Heart right ventricle (tissue), 16 donors: Measurements from ENCODE around the gene VPS25. TPM values are rescaled to one million over a fixed set of nuclear protein-coding genes. Genes with fewer than 3 reads are reported as not detected.

ENCODE experiments used
- ATAC-seq, 8 donors: fragments of 200-7000 bp; cut with Tn5 transposase; one replicate each; pipeline ENCODE4 v1.9.1; 2020; ENCODE audit warnings: mild to moderate bottlenecking in 8 of 8, moderate library complexity in 8 of 8, moderate number of reproducible peaks in 1 of 8
- DNase-seq, 2 donors: peaks; one replicate each; pipeline ENCODE4 v3.0.0-alpha.2; 2020
- H3K27ac ChIP-seq, 10 donors: fragments of 200-600 bp; sonication (generic) in 2 of 10; one replicate each; pipeline versions ENCODE4 v1.5.0 to v1.8.0; 2020 to 2022; ENCODE audit warnings: mild to moderate bottlenecking in 3 of 10
- H3K27me3 ChIP-seq, 7 donors: fragments of 200-600 bp; one replicate each; pipeline ENCODE4 v1.8.0; 2021 to 2022; ENCODE audit warnings: mild to moderate bottlenecking in 2 of 7
- H3K36me3 ChIP-seq, 9 donors: fragments of 200-600 bp; sonication (generic) in 1 of 9; one replicate each; pipeline versions ENCODE4 v1.5.0 to v1.8.0; 2020 to 2022; ENCODE audit warnings: mild to moderate bottlenecking in 2 of 9
- H3K4me1 ChIP-seq, 9 donors: fragments of 200-600 bp; sonication (generic) in 1 of 9; one replicate each; pipeline versions ENCODE4 v1.5.0 to v1.8.0; 2020 to 2022; ENCODE audit warnings: mild to moderate bottlenecking in 4 of 9
- H3K4me3 ChIP-seq, 10 donors: fragments of 200-600 bp; sonication (generic) in 2 of 10; one replicate each; pipeline versions ENCODE4 v1.5.0 to v1.8.0; 2020 to 2022; ENCODE audit warnings: mild to moderate bottlenecking in 7 of 10, moderate library complexity in 2 of 10
- H3K9me3 ChIP-seq, 11 donors: fragments of 200-600 bp in 10 of 11; sonication (generic) in 2 of 11; one replicate each; pipeline versions ENCODE4 v1.5.0 to v1.8.0; 2013 to 2022; ENCODE audit warnings: mild to moderate bottlenecking in 2 of 11, control low read depth in 1 of 11, moderate library complexity in 1 of 11
- WGBS, 2 donors: extraction: QIAGEN DNeasy Blood & Tissue Kit; methylation state at CpG; one replicate each; pipeline ENCODE4 v1.1.7; 2013; ENCODE audit warnings: inconsistent platforms in 1 of 2; 5-methylcytosine and 5-hydroxymethylcytosine counted together
- intact Hi-C, 10 donors: fragments of 100-400 bp; cut with DNase I; formaldehyde crosslinking; loops; one replicate each; pipeline versions ENCODE4 v1.11.1 to v1.14.2; 2022
- microRNA-seq, 2 donors: library from miRNA; unstranded; fragments of <30 nt; microRNA quantifications; one replicate each; pipeline ENCODE4 v1.2.0, GENCODE V29; 2021
- polyA plus RNA-seq, 2 donors: library from polyadenylated mRNA; stranded (reverse); fragments of 200-250 nt; gene quantifications; one replicate each; pipeline ENCODE4 v1.2.3, GENCODE V29; 2013
- total RNA-seq, 10 donors: library from RNA; stranded (reverse); fragmentation: NEBNext Ultra II Directional in 3 of 10; extraction: Animal tissue kit (Norgen Biotek cat#: 25700) in 3 of 10; gene quantifications; one replicate each; pipeline versions ENCODE4 v1.2.1 to v1.2.4, GENCODE V29; 2021 to 2023
- TF ChIP-seq, protein P1 (sequence below), 9 donors: fragments of 200-600 bp; sonication (generic) in 2 of 9; IDR thresholded peaks; one replicate each; pipeline versions ENCODE4 v1.5.0 to v1.8.0; 2021 to 2022; ENCODE audit warnings: antibody characterized with exemption in 9 of 9, mild to moderate bottlenecking in 5 of 9, moderate library complexity in 1 of 9
- donor health status: Arrhythmogenic right ventricular cardiomyopathy.
- donor health status: ischemic (EF 13 %, LVEDD 7.1; RV severe dilation, severe dysfunction).
- donor health status: healthy with polysubstance abuse.
- donor health status: DM: no; HTN: yes; CAD: no.
- donor health status: DM: no; HTN: no; CAD: no.
- donor health status: ischemic (EF 25% LVEDD 6.9; RV normal size, moderate dysfunction).
- donor health status: ischemic (EF 25% LVEDD 5.7; RV mildly dilated, moderate dysfunction).
- donor health status: healthy.
- donor health status: DM: yes; HTN: yes; CAD: no.
- donor health status: Ischemic cardiomyopathy.
- donor health status: ischemic (EF 35%, LVEDD 5.7; RV mildly dilated, moderate dysfunction).
- donor health status: nonischemic (EF 11% LVEDD 7.7; RV severe dilation, severe dysfunction).
- donor health status: DM: yes; HTN: yes; CAD: no.
- donor health status: PGD.
- donor health status: ischemic (EF 29% LVEDD 5.4; RV normal size, mild dysfunction).
- donor health status: nonischemic (EF 23%, LVEDD 6.1; RV moderate dilation, normal function).

The VPS25 gene
- total and polyA plus RNA-seq, 12 donors = 28.0 to 80.9 (median 37.3) TPM

DNA sequence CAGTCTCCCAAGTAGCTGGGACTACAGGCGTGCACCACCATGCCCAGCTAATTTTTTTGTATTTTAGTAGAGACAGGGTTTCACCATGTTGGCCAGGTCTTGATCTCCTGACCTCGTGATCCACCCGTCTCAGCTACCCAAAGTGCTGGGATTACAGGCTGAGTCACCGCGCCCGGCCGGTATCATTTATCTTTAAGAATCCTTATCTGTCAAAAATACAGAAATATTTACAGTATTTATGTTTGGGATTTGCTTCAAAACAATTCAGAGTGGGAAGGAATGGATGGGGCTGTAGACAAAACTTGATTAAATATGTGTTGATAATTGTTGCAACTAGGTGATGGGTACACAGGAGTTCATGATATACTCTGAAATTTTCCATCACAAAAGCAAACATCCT, 47.9 kb downstream of the VPS25 start:
- DNase-seq (no peak), ATAC-seq (no peak)
- Histone ChIP-seq H3K27ac (no peak overlapping the region), H3K36me3 (peaks cover 0 to 67% (median 41%) of the 10 kb centered on the region in 9 donors), H3K27me3 (no peaks in the 10 kb centered on the region), H3K9me3 (no peaks in the 10 kb centered on the region), H3K4me3 (no peak overlapping the region), H3K4me1 (peaks cover 5 to 23% (median 14%) of the 10 kb centered on the region in 9 donors)
- intact Hi-C loops = loop anchor here in 7 of 10 donors (5.0 to 10.0 kb wide), 4 partner anchors 49 to 246 kb away; partner anchors contain the start of genes PSMC3IP (in 2 of the 7) and VPS25 (in 1 of the 7)
- WGBS, 2 donors = 94 to 97% methylated on average over 7 of the region's 7 CpGs
- TF ChIP-seq, protein P1, sequence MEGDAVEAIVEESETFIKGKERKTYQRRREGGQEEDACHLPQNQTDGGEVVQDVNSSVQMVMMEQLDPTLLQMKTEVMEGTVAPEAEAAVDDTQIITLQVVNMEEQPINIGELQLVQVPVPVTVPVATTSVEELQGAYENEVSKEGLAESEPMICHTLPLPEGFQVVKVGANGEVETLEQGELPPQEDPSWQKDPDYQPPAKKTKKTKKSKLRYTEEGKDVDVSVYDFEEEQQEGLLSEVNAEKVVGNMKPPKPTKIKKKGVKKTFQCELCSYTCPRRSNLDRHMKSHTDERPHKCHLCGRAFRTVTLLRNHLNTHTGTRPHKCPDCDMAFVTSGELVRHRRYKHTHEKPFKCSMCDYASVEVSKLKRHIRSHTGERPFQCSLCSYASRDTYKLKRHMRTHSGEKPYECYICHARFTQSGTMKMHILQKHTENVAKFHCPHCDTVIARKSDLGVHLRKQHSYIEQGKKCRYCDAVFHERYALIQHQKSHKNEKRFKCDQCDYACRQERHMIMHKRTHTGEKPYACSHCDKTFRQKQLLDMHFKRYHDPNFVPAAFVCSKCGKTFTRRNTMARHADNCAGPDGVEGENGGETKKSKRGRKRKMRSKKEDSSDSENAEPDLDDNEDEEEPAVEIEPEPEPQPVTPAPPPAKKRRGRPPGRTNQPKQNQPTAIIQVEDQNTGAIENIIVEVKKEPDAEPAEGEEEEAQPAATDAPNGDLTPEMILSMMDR (IDR thresholded peaks at IDR 0.05) = no peak

GRCh38 chr17:42827472-42827871, 54.2 kb downstream of the VPS25 start:
- Histone ChIP-seq H3K9me3 (no peaks in the 10 kb centered on the region), H3K27ac (no peak overlapping the region), H3K4me3 (no peak overlapping the region), H3K4me1 (peaks cover 5 to 27% (median 18%) of the 10 kb centered on the region in 9 donors), H3K36me3 (peaks cover 0 to 4% (median 0%) of the 10 kb centered on the region in 9 donors), H3K27me3 (peaks cover 0 to 6% (median 0%) of the 10 kb centered on the region in 7 donors)
- DNase-seq (no peak), ATAC-seq (no peak)
- intact Hi-C loops = loop anchor here in 4 of 10 donors (10.0 kb wide), 2 partner anchors 103 to 253 kb away; partner anchors contain the start of gene PSMC3IP (in 2 of the 4)
- WGBS, 2 donors = 91 to 96% methylated on average over 1 of the region's 1 CpG
- TF ChIP-seq, protein P1 (IDR thresholded peaks at IDR 0.05) = no peak

Small RNA genes lying within 50 kb of the gene (microRNA-seq; reads per million reads assigned to microRNA genes)
- gene MIR6781 = 0 to 0.51 reads per million in 2 donors

Other genes with a start within 250 kb of the VPS25 start
- gene NAGLU, start 237.2 kb upstream of the VPS25 start, total RNA-seq = 10 to 100 TPM in 5 of 10 donors, 1 to 10 TPM in 5; 6.8 to 16.0 (median 9.8) TPM
- gene NAGLU, start 237.2 kb upstream of the VPS25 start, polyA plus RNA-seq = 10 to 100 TPM; 17.0 to 18.3 TPM
- gene HSD17B1, start 220.5 kb upstream of the VPS25 start, total RNA-seq = 1 to 10 TPM in 2 of 10 donors, under 1 TPM in 8; 0.50 to 2.3 (median 0.78) TPM
- 1 to 10 TPM; 2.2 to 2.6 TPM for gene HSD17B1, start 220.5 kb upstream of the VPS25 start, polyA plus RNA-seq
- gene COASY, start 211.3 kb upstream of the VPS25 start, total RNA-seq = 10 to 100 TPM; 29.7 to 56.9 (median 32.9) TPM
- 10 to 100 TPM; 46.8 to 50.8 TPM for gene COASY, start 211.3 kb upstream of the VPS25 start, polyA plus RNA-seq
- gene MLX, start 206.3 kb upstream of the VPS25 start, total RNA-seq = 10 to 100 TPM; 45.7 to 87.2 (median 56.4) TPM
- gene MLX, start 206.3 kb upstream of the VPS25 start, polyA plus RNA-seq = 10 to 100 TPM; 55.8 to 61.2 TPM
- gene PSMC3IP, start 195.7 kb upstream of the VPS25 start, total RNA-seq = 1 to 10 TPM; 1.1 to 3.1 (median 1.6) TPM
- 1 to 10 TPM; 2.9 TPM for gene PSMC3IP, start 195.7 kb upstream of the VPS25 start, polyA plus RNA-seq
- 10 to 100 TPM; 18.5 to 29.9 (median 25.2) TPM for gene RETREG3, start 164.1 kb upstream of the VPS25 start, total RNA-seq
- 10 to 100 TPM in 1 of 2 donors, 1 to 10 TPM in 1; 9.8 to 16.1 TPM for gene RETREG3, start 164.1 kb upstream of the VPS25 start, polyA plus RNA-seq
- gene TUBG1, start 163.8 kb upstream of the VPS25 start, total RNA-seq = 10 to 100 TPM; 28.2 to 59.8 (median 43.7) TPM
- gene TUBG1, start 163.8 kb upstream of the VPS25 start, polyA plus RNA-seq = 100 to 1,000 TPM in 1 of 2 donors, 10 to 100 TPM in 1; 33.9 to 107 TPM
- gene TUBG2, start 114.2 kb upstream of the VPS25 start, total RNA-seq = 10 to 100 TPM; 10.6 to 20.4 (median 14.7) TPM
- gene TUBG2, start 114.2 kb upstream of the VPS25 start, polyA plus RNA-seq = 10 to 100 TPM in 1 of 2 donors, 1 to 10 TPM in 1; 9.8 to 21.3 TPM
- gene PLEKHH3, start 96.5 kb upstream of the VPS25 start, total RNA-seq = 10 to 100 TPM; 12.8 to 34.8 (median 22.0) TPM
- 10 to 100 TPM; 23.6 to 42.1 TPM for gene PLEKHH3, start 96.5 kb upstream of the VPS25 start, polyA plus RNA-seq
- gene CCR10, start 91.6 kb upstream of the VPS25 start, total RNA-seq = 1 to 10 TPM; 1.0 to 4.8 (median 1.7) TPM
- 1 to 10 TPM; 1.5 to 3.8 TPM for gene CCR10, start 91.6 kb upstream of the VPS25 start, polyA plus RNA-seq
- 10 to 100 TPM in 2 of 10 donors, 1 to 10 TPM in 8; 2.2 to 28.3 (median 3.5) TPM for gene CNTNAP1, start 90.9 kb upstream of the VPS25 start, total RNA-seq
- gene CNTNAP1, start 90.9 kb upstream of the VPS25 start, polyA plus RNA-seq = 1 to 10 TPM; 2.3 to 9.6 TPM
- 10 to 100 TPM; 31.7 to 50.5 (median 46.3) TPM for gene EZH1, start 28.4 kb upstream of the VPS25 start, total RNA-seq
- 10 to 100 TPM; 16.0 to 33.8 TPM for gene EZH1, start 28.4 kb upstream of the VPS25 start, polyA plus RNA-seq
- gene RAMP2, start 12.2 kb upstream of the VPS25 start, total RNA-seq = 10 to 100 TPM; 32.1 to 54.8 (median 38.2) TPM
- 100 to 1,000 TPM in 1 of 2 donors, 10 to 100 TPM in 1; 46.4 to 105 TPM for gene RAMP2, start 12.2 kb upstream of the VPS25 start, polyA plus RNA-seq
- under 1 TPM in 1 of 10 donors, not detected in 9; 0.14 TPM for gene WNK4, start 7.2 kb downstream of the VPS25 start, total RNA-seq
- gene WNK4, start 7.2 kb downstream of the VPS25 start, polyA plus RNA-seq = under 1 TPM; 0.03 to 0.07 TPM
- gene COA3, start 25.3 kb downstream of the VPS25 start, total RNA-seq = 10 to 100 TPM; 56.1 to 85.7 (median 72.1) TPM
- 100 to 1,000 TPM in 1 of 2 donors, 10 to 100 TPM in 1; 91.2 to 142 TPM for gene COA3, start 25.3 kb downstream of the VPS25 start, polyA plus RNA-seq
- gene CNTD1, start 25.4 kb downstream of the VPS25 start, total RNA-seq = under 1 TPM in 3 of 10 donors, not detected in 7; 0.11 to 0.42 (median 0.39) TPM
- under 1 TPM; 0.20 to 0.29 TPM for gene CNTD1, start 25.4 kb downstream of the VPS25 start, polyA plus RNA-seq
- gene BECN1, start 50.8 kb downstream of the VPS25 start, total RNA-seq = 10 to 100 TPM; 71.1 to 87.8 (median 78.3) TPM
- 10 to 100 TPM; 25.2 to 54.8 TPM for gene BECN1, start 50.8 kb downstream of the VPS25 start, polyA plus RNA-seq
- gene PSME3, start 59.9 kb downstream of the VPS25 start, total RNA-seq = 10 to 100 TPM; 52.1 to 87.4 (median 70.3) TPM
- gene PSME3, start 59.9 kb downstream of the VPS25 start, polyA plus RNA-seq = 100 to 1,000 TPM in 1 of 2 donors, 10 to 100 TPM in 1; 26.0 to 103 TPM
- under 1 TPM; 0.14 to 0.72 (median 0.45) TPM for gene AOC2, start 71.1 kb downstream of the VPS25 start, total RNA-seq
- gene AOC2, start 71.1 kb downstream of the VPS25 start, polyA plus RNA-seq = under 1 TPM; 0.51 to 0.54 TPM
- 10 to 100 TPM in 5 of 10 donors, 1 to 10 TPM in 5; 4.7 to 19.0 (median 10.4) TPM for gene AOC3, start 77.8 kb downstream of the VPS25 start, total RNA-seq
- gene AOC3, start 77.8 kb downstream of the VPS25 start, polyA plus RNA-seq = 10 to 100 TPM; 16.0 to 18.0 TPM
- gene G6PC1, start 127.3 kb downstream of the VPS25 start, total RNA-seq = not detected
- gene G6PC1, start 127.3 kb downstream of the VPS25 start, polyA plus RNA-seq = not detected
- 10 to 100 TPM; 20.0 to 34.7 (median 28.9) TPM for gene AARSD1, start 191.0 kb downstream of the VPS25 start, total RNA-seq
- gene AARSD1, start 191.0 kb downstream of the VPS25 start, polyA plus RNA-seq = 100 to 1,000 TPM in 1 of 2 donors, 10 to 100 TPM in 1; 55.8 to 125 TPM
- gene PTGES3L, start 206.6 kb downstream of the VPS25 start, total RNA-seq = 10 to 100 TPM; 35.0 to 58.8 (median 40.5) TPM
- 10 to 100 TPM; 33.9 to 45.3 TPM for gene PTGES3L, start 206.6 kb downstream of the VPS25 start, polyA plus RNA-seq
- gene RUNDC1, start 207.1 kb downstream of the VPS25 start, total RNA-seq = 10 to 100 TPM in 9 of 10 donors, 1 to 10 TPM in 1; 7.5 to 21.0 (median 11.6) TPM
- gene RUNDC1, start 207.1 kb downstream of the VPS25 start, polyA plus RNA-seq = 10 to 100 TPM in 1 of 2 donors, 1 to 10 TPM in 1; 5.6 to 10.2 TPM
- 100 to 1,000 TPM; 388 to 841 (median 519) TPM for gene RPL27, start 225.0 kb downstream of the VPS25 start, total RNA-seq
- 1,000 to 10,000 TPM; 1,760 to 2,790 TPM for gene RPL27, start 225.0 kb downstream of the VPS25 start, polyA plus RNA-seq
- gene IFI35, start 233.3 kb downstream of the VPS25 start, total RNA-seq = 10 to 100 TPM in 6 of 10 donors, 1 to 10 TPM in 4; 7.0 to 61.6 (median 13.2) TPM
- 10 to 100 TPM; 13.0 to 26.0 TPM for gene IFI35, start 233.3 kb downstream of the VPS25 start, polyA plus RNA-seq
- 10 to 100 TPM; 48.5 to 99.2 (median 70.8) TPM for gene VAT1, start 248.9 kb downstream of the VPS25 start, total RNA-seq
- gene VAT1, start 248.9 kb downstream of the VPS25 start, polyA plus RNA-seq = 10 to 100 TPM; 54.6 to 66.5 TPM